DOHH2 (cell line): ENCODE measurements around the gene MCF2L.

Source experiments
- CTCF ChIP-seq: fragments of 200-600 bp; sonication (generic); IDR thresholded peaks from one replicate; pipeline ENCODE4 v1.5.1; 2014; ENCODE audit warnings: antibody characterized with exemption, mild to moderate bottlenecking, low read depth, low read length; ENCODE audit not compliant: poor library complexity, severe bottlenecking
- EZH2phosphoT487 ChIP-seq: fragments of 200-600 bp; sonication (generic); IDR thresholded peaks from 2 replicates; pipeline ENCODE4 v1.6.1; 2017; ENCODE audit warnings: borderline replicate concordance, mild to moderate bottlenecking, antibody characterized with exemption, low read length, moderate library complexity, mixed read lengths

- TF ChIP-seq CTCF (no peak), EZH2phosphoT487 (no peak)
Observed at GRCh38 chr13:113046128-113046882, 77.3 kb downstream of the MCF2L start.
